RWPE1 (cell line): ENCODE data around the gene CFAP74.

Experiments used
- CTCF ChIA-PET: fragments of 350-600 bp; sonication (Branson Sonifier 250); formaldehyde crosslinking; extraction: SDS; loops from one replicate; lab custom pipeline; 2021; lab: Yijun Ruan, JAX
- POLR2A ChIA-PET: fragments of 400-600 bp; formaldehyde crosslinking; extraction: SDS; loops from one replicate; lab custom pipeline; 2020; ENCODE audit warnings: antibody characterized with exemption; ENCODE audit not compliant: low non-redundant PET; lab: Yijun Ruan, JAX
- DNase-seq: peaks from one replicate; pipeline ENCODE4 v3.0.0; 2012; ENCODE audit warnings: low spot score
- H3K27ac ChIP-seq: fragments of 450-650 bp; 2 replicates; pipeline ENCODE4 v1.5.1; 2017
- TF ChIP-seq, protein P1 (sequence below): fragments of 450-650 bp; conservative IDR thresholded peaks from 2 replicates; pipeline ENCODE4 v1.5.1; 2017; ENCODE audit warnings: low read depth, mild to moderate bottlenecking

The CFAP74 gene

DNA sequence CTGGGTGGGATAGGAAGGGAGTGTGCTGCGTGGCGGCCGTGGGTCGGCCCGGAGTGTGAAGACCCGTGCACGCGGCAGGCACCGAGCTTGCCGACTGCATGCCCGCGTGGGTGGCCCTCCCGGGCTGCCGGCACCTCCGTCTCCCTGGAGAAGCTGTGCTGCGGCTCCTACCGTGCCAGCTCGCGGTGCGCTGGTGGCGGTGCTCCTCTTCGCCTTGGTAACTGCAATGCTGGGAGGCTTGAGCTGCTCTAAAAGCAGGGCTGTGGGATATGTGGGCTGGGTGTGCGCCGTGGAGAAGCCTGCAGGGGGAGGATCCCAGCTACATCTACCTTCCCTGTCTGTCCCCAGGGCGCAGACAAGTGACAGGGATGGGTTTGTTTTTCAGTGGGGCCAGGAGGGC lies 18.0 kb upstream of the CFAP74 start:
- TF ChIP-seq, protein P1, sequence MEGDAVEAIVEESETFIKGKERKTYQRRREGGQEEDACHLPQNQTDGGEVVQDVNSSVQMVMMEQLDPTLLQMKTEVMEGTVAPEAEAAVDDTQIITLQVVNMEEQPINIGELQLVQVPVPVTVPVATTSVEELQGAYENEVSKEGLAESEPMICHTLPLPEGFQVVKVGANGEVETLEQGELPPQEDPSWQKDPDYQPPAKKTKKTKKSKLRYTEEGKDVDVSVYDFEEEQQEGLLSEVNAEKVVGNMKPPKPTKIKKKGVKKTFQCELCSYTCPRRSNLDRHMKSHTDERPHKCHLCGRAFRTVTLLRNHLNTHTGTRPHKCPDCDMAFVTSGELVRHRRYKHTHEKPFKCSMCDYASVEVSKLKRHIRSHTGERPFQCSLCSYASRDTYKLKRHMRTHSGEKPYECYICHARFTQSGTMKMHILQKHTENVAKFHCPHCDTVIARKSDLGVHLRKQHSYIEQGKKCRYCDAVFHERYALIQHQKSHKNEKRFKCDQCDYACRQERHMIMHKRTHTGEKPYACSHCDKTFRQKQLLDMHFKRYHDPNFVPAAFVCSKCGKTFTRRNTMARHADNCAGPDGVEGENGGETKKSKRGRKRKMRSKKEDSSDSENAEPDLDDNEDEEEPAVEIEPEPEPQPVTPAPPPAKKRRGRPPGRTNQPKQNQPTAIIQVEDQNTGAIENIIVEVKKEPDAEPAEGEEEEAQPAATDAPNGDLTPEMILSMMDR = no peak
- DNase-seq = no peak
- ChIA-PET POLR2A (no interaction called here), CTCF (interaction anchor here (0.5 to 2.0 kb wide), 2 partner anchors 23 to 1541 kb away, joined by 3 to 7 read pairs; no protein-coding TSS in a partner anchor)
- no peak overlapping the region for H3K27ac ChIP-seq

DNA sequence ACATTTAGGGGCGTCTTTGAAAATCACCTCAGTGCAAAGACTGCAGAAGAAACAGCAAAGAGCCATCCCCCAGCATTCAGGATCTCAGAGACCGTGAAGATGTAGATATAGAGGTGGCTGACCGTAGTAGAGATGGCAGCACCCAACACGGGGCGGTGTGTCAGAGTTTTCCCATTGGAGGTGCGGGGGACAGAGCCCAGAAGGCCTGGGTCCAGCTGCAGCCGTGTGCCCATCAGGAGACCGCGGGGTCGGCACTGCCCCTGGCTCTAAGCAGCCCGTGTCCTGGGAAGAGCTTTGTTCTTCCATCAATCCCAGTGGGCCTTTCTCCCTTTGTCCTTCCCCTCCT lies 16.7 kb upstream of the CFAP74 start:
- TF ChIP-seq, protein P1 = no peak
- H3K27ac ChIP-seq = no peak overlapping the region
- ChIA-PET CTCF (interaction anchor here (0.6 to 0.9 kb wide), 2 partner anchors 11 to 48 kb away, joined by 4 to 5 read pairs; no protein-coding TSS in a partner anchor), POLR2A (no interaction called here)
- DNase-seq = no peak

DNA sequence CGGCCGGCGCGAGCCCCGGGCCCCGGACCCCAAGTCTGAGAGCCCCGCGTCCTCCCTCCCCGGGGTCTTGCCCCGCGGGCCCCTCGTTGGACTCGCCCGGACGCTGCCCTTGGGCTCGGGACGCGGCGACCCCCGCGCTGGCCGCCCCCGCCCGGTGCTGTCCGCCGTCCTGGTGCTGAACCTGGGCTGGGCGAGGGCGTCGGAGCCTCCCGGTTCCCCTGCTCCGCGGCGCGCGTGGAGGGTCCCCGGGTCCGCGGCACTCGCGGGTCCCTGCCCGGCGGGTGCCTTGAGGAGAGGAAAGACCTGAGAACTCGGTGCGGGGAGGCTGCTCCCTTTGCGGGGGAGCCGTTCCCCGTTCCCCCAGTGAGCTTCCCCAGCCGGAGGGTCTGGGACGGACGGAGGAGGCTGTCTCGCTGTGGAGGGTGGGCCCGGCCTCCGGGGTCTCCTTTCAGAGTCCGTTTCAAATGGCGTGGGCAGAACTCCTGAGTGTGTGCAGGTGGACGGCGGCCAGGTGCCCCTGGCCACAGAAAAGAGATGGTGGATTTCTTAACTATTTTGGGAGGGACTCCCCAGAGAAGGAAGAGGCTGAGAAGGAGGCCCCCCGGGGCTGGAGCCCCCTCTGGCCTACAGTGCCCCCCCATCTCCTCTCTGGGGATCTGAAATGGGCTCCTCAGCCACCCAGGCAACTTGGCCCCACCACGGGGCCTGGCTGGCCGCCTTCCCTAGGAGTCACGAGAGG lies 16.2 kb upstream of the CFAP74 start:
- ChIA-PET POLR2A (no interaction called here), CTCF (interaction anchor here (0.6 to 0.9 kb wide), 3 partner anchors 12 to 47 kb away, joined by 4 to 5 read pairs (median 4); no protein-coding TSS in a partner anchor)
- TF ChIP-seq, protein P1 = no peak
- no peak overlapping the region for H3K27ac ChIP-seq
- no peak for DNase-seq

DNA sequence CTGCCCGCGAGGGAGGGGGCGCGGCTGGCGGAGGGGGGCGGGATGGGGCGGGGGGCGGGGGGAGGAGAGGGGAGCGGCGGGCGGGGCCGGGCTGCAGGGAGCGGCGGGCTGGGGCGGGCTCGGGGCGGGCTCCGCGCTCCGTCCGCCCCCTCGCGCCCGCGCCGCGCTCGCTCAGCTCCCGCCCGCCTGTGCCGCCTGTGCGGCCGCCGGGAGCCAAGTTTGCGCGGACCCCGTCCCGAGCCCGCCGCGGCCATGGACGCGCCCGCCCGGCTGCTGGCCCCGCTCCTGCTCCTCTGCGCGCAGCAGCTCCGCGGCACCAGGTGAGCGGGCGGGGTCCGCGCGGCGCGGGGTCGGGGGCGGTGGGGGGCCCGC lies 15.6 kb upstream of the CFAP74 start, which contains the start of gene GABRD:
GABRD (plus strand) TSS at position 174 of the 372 bp plus-strand sequence; CDS start at position 253, 79 bp downstream.
- TF ChIP-seq, protein P1 = no peak
- no peak within 1 kb of the TSS for H3K27ac ChIP-seq
- DNase-seq = peak; percentile 63
- ChIA-PET POLR2A (no interaction called here), CTCF (interaction anchor here (0.6 to 1.1 kb wide), 3 partner anchors 27 to 156 kb away, joined by 3 to 4 read pairs (median 3); no protein-coding TSS in a partner anchor)

DNA sequence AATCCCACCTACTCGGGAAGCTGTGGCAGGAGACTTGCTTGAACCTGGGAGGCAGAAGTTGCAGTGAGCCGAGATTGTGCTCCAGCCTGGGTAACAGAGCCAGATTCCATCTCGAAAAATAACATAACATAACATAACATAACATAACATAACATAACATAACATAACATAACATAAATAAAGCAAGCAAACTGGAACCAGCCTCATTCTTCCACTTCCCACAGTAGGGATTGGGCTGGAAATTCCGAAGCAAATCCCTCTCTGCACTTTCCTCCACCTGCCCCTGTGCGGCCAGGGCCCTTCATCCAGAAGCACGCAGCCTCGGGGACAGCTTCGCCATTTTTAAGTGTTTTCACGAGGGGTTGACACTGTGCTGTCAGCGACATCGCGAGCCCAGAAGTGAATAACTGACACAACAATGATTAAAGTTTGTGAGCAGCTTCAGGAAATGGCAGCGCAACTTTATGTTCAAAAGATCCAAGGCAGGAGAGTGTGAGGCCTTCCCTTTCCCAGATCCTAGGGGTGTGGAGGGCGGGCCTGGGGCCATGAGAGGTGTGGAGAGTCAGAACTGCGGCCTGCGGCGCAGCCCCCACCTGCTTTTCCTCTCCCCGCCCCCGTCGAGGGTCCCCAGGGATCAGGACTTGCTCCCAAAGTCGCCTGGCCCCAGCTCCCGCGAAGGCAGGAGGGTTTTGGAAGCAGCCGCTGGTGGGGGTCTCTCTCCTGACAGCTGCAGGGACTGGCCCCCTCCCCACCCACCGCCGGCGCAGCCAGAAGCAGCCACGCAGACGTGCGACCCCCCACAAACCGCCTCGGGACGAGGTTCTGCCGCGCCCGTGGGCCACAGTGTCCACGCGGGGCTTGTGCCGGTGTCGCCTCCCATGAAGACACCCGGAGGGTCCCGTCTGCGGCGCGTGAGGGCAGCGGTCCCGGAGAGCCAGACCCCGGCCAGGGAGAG lies 14.9 kb upstream of the CFAP74 start:
- ChIA-PET CTCF (interaction anchor here (0.6 to 1.1 kb wide), 6 partner anchors 24 to 316 kb away, joined by 3 to 4 read pairs (median 3); no protein-coding TSS in a partner anchor), POLR2A (no interaction called here)
- TF ChIP-seq, protein P1 = no peak
- DNase-seq = no peak
- no peak overlapping the region for H3K27ac ChIP-seq

DNA sequence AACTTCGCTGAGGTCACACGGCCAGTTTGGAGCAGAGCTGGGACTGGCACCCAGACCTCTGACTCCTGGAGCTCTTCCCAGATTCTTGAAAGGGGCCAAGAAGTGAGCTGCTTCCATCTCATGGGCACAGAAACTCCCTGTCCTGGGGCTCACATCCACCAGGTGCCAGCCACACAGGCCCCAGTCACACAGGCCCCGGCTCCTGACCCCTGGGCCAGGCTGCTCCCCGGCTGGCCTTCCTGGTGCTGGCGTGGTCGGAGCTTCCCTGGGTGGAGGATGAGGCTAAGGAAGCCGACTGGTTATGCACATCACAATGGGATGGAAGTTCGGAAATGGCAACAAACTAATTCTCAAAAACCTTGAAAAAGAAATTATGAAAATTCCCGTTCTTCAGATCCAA lies 12.5 kb upstream of the CFAP74 start:
- H3K27ac ChIP-seq = no peak overlapping the region
- POLR2A ChIA-PET = no interaction called here
- CTCF ChIA-PET = interaction anchor here (1.2 kb wide), 1 partner anchor 28 kb away, joined by 4 read pairs; no protein-coding TSS in a partner anchor
- DNase-seq = no peak
- TF ChIP-seq, protein P1 = no peak
